Calu3 (cell line): ENCODE measurements around the gene CAMKV. TPM values are rescaled to one million over a fixed set of nuclear protein-coding genes. Genes with fewer than 3 reads are reported as not detected.
A peak's percentile ranks its signal among the peaks of the same experiment; 100 is the strongest.

Experiments
- BruUV-seq: library from RNA; stranded (reverse); fragments of 400-500 nt; replicated peaks from 2 replicates; lab custom pipeline; 2021; lab: Mats Ljungman, UMichigan
- CTCF ChIA-PET: fragments of 300-600 bp; sonication (Branson Sonifier 250); formaldehyde crosslinking; loops from one replicate; lab custom pipeline; 2022; ENCODE audit warnings: antibody characterized with exemption; lab: Charles Lee
- DNase-seq: peaks from one replicate; pipeline ENCODE4 v3.0.0; 2022
- H3K27ac Mint-ChIP-seq: one replicate; pipeline ENCODE4 v1.8.0; 2022; ENCODE audit warnings: mixed read lengths; ENCODE audit not compliant: unreplicated experiment
- H3K27me3 Mint-ChIP-seq: one replicate; pipeline ENCODE4 v1.8.0; 2022; ENCODE audit warnings: mixed read lengths; ENCODE audit not compliant: unreplicated experiment
- H3K36me3 Mint-ChIP-seq: one replicate; pipeline ENCODE4 v1.8.0; 2022; ENCODE audit warnings: mild to moderate bottlenecking, moderate library complexity, mixed read lengths; ENCODE audit not compliant: insufficient read depth, unreplicated experiment
- H3K4me1 Mint-ChIP-seq: one replicate; pipeline ENCODE4 v1.8.0; 2022; ENCODE audit warnings: mild to moderate bottlenecking, low read depth, mixed read lengths; ENCODE audit not compliant: unreplicated experiment
- H3K4me3 Mint-ChIP-seq: one replicate; pipeline ENCODE4 v1.8.0; 2022; ENCODE audit warnings: mild to moderate bottlenecking, low read depth, moderate library complexity, mixed read lengths; ENCODE audit not compliant: unreplicated experiment
- H3K9me3 Mint-ChIP-seq: one replicate; pipeline ENCODE4 v1.8.0; 2022; ENCODE audit warnings: low read depth, mixed read lengths; ENCODE audit not compliant: unreplicated experiment
- CTCF ChIP-seq: fragments of 200-600 bp; IDR thresholded peaks from one replicate; pipeline ENCODE4 v1.8.0; 2022; ENCODE audit warnings: antibody characterized with exemption; ENCODE audit not compliant: unreplicated experiment
- intact Hi-C: fragments of 100-400 bp; cut with micrococcal nuclease; formaldehyde crosslinking; loops from one replicate; pipeline ENCODE4 v1.10.0; 2022; ENCODE audit not compliant: unreplicated experiment
- total RNA-seq: library from RNA; stranded (reverse); gene quantifications from 2 replicates; pipeline ENCODE4 v1.2.3, GENCODE V29; 2022

The CAMKV gene
- total RNA-seq, 1 experiment from 2014 or later = 0.38 TPM

GRCh38 chr3:49841126-49841696, 28.5 kb downstream of the CAMKV start:
- intact Hi-C loops = no loop called here
- H3K27ac Mint-ChIP-seq = no peak overlapping the region
- H3K4me3 Mint-ChIP-seq = no peak overlapping the region
- peak; percentile 34 for DNase-seq
- H3K9me3 Mint-ChIP-seq = no peaks in the 10 kb centered on the region
- H3K27me3 Mint-ChIP-seq = no peaks in the 10 kb centered on the region
- peaks cover 9% of the 10 kb centered on the region for H3K4me1 Mint-ChIP-seq
- TF ChIP-seq CTCF = no peak
- CTCF ChIA-PET = interaction anchor here (0.6 kb wide), 1 partner anchor 65 kb away, joined by 3 read pairs; no protein-coding TSS in a partner anchor
- peaks cover 7% of the 10 kb centered on the region for H3K36me3 Mint-ChIP-seq
- no TSS peak for BruUV-seq

GRCh38 chr3:49840388-49840787, 29.3 kb downstream of the CAMKV start:
- CTCF ChIA-PET = no interaction called here
- H3K9me3 Mint-ChIP-seq = no peaks in the 10 kb centered on the region
- TF ChIP-seq CTCF = no peak
- peaks cover 9% of the 10 kb centered on the region for H3K4me1 Mint-ChIP-seq
- BruUV-seq = no TSS peak
- no peak overlapping the region for H3K4me3 Mint-ChIP-seq
- H3K36me3 Mint-ChIP-seq = peaks cover 7% of the 10 kb centered on the region
- no peak overlapping the region for H3K27ac Mint-ChIP-seq
- intact Hi-C loops = no loop called here
- no peak for DNase-seq
- no peaks in the 10 kb centered on the region for H3K27me3 Mint-ChIP-seq

DNA sequence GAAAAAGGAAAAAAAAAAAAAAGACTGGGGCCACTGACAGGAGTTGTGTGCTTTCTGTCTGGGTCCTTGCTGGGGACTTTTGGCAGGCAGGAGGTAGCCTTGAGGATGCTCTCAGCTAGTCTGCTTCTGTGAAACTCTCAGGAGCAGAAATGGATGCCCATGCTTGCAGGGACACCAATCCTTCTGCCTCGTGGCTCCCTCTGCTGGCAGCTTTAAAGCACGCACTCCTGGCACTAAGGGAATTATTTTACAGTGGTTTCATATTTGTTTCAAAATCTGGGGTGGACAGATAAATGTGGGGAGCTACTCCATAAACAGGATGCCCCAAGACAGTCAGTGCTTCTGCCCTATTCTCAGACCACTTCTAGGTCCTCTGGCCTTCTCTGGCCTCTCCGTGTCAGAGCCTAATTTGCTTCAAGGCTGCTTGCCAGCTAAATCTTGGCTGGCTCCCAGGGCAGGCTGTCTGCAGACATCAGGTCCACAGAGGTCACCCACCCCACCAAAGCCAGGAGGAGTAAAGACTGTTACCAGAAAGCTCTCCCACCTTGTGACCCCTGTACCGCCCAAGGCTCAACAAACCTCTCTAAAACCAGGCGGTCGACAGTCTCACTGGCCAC, 30.4 kb downstream of the CAMKV start:
- Mint-ChIP-seq H3K9me3 (no peaks in the 10 kb centered on the region), H3K27ac (no peak overlapping the region), H3K4me1 (peaks cover 9% of the 10 kb centered on the region), H3K4me3 (no peak overlapping the region), H3K27me3 (no peaks in the 10 kb centered on the region), H3K36me3 (peaks cover 7% of the 10 kb centered on the region)
- CTCF ChIA-PET = interaction anchor here (0.5 to 2.7 kb wide), 9 partner anchors 22 to 424 kb away, joined by 3 to 17 read pairs (median 3); partner anchors contain the start of genes INKA1, IP6K1 and MON1A
- intact Hi-C loops = loop anchor here (2.0 to 5.0 kb wide), 2 partner anchors 37 to 136 kb away; partner anchors contain the start of gene INKA1
- peak; percentile 73 for DNase-seq
- no TSS peak for BruUV-seq
- peak; percentile 54 for TF ChIP-seq CTCF

GRCh38 chr3:49831341-49831740, 38.4 kb downstream of the CAMKV start:
- Mint-ChIP-seq H3K9me3 (no peaks in the 10 kb centered on the region), H3K36me3 (no peaks in the 10 kb centered on the region), H3K4me3 (no peak overlapping the region), H3K4me1 (no peaks in the 10 kb centered on the region), H3K27ac (no peak overlapping the region), H3K27me3 (no peaks in the 10 kb centered on the region)
- no peak for TF ChIP-seq CTCF
- BruUV-seq = no TSS peak
- intact Hi-C loops = no loop called here
- CTCF ChIA-PET = interaction anchor here (1.2 kb wide), 1 partner anchor 18 kb away, joined by 3 read pairs; the partner anchor contains the start of gene UBA7
- no peak for DNase-seq
